ENCODE data around the gene OPTN. TPM values are rescaled to one million over a fixed set of nuclear protein-coding genes. Genes with fewer than 3 reads are reported as not detected.
"Not testable (repeated sequence)": the region's sequence is repeated elsewhere in the genome, so short reads cannot be mapped to it uniquely, and the experiment has no call there.

The OPTN gene
- polyA plus RNA-seq, 3 donors, result 1.4 to 3.7 (median 2.6) TPM

DNA sequence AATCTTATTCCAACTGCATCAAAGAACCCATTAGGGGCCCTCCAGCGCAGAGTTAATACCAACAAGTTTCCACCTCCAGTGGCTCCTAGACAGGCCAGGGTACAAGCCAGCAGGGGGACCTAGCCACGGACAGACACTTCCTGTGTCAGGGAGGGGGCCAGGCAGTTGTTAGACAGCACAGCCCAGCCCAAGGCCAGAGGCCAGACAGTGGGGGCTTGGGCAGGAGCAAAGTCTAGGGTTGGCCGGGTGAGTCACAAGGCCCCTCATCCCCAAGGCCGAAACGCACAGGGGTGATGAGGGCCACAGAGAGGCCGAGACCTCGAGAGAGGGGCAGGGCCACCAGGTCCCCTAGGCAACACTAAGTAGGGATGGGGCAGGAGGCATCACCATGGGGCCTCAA, 19.3 kb upstream of the OPTN start:
- H3K4me3 Mint-ChIP-seq, result no peak overlapping the region
- DNase-seq, result no peak
- Histone ChIP-seq H3K4me3 (replicated peaks in 1 of 3; ENCODE audit: low read depth in 2 of 3, low read length in 3 of 3) (no peak overlapping the region), H3K9me3 (replicated peaks in 1 of 2; ENCODE audit: control insufficient read depth in 1 of 2, insufficient read depth in 1 of 2, low read length in 2 of 2) (peaks cover 47 to 59% of the 10 kb centered on the region in 2 donors), H3K79me2 (ENCODE audit: insufficient read depth, low read length) (no peaks in the 10 kb centered on the region), H3K4me1 (ENCODE audit: control insufficient read depth in 1 of 2, insufficient read depth in 2 of 2, low read length in 2 of 2) (no peaks in the 10 kb centered on the region), H3K36me3 (replicated peaks in 1 of 2; ENCODE audit: control insufficient read depth in 1 of 2, insufficient read depth in 2 of 2, low read length in 2 of 2) (no peaks in the 10 kb centered on the region), H3K27ac (ENCODE audit: low read depth in 1 of 2, low read length in 2 of 2) (no peak overlapping the region), H3K9ac (ENCODE audit: insufficient read depth, low read length, poor library complexity, severe bottlenecking) (no peak overlapping the region), H4K20me1 (ENCODE audit: insufficient read depth, low read length) (no peaks in the 10 kb centered on the region), H3K27me3 (ENCODE audit: control insufficient read depth in 2 of 2, insufficient read depth in 2 of 2, low read length in 2 of 2) (peaks cover 0 to 1% of the 10 kb centered on the region in 2 donors), H2AFZ (ENCODE audit: insufficient read depth, low read depth, low read length, poor library complexity, severe bottlenecking) (no peak overlapping the region), H3K4me2 (replicated peaks; ENCODE audit: extremely low read depth, low read length, poor library complexity, severe bottlenecking) (no peak overlapping the region)
- H3K4me1 Mint-ChIP-seq, result no peaks in the 10 kb centered on the region
- TF ChIP-seq, protein P1, sequence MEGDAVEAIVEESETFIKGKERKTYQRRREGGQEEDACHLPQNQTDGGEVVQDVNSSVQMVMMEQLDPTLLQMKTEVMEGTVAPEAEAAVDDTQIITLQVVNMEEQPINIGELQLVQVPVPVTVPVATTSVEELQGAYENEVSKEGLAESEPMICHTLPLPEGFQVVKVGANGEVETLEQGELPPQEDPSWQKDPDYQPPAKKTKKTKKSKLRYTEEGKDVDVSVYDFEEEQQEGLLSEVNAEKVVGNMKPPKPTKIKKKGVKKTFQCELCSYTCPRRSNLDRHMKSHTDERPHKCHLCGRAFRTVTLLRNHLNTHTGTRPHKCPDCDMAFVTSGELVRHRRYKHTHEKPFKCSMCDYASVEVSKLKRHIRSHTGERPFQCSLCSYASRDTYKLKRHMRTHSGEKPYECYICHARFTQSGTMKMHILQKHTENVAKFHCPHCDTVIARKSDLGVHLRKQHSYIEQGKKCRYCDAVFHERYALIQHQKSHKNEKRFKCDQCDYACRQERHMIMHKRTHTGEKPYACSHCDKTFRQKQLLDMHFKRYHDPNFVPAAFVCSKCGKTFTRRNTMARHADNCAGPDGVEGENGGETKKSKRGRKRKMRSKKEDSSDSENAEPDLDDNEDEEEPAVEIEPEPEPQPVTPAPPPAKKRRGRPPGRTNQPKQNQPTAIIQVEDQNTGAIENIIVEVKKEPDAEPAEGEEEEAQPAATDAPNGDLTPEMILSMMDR (IDR thresholded peaks at IDR 0.05), result no peak
- intact Hi-C loops (cut with micrococcal nuclease), result no loop called here
- H3K27me3 Mint-ChIP-seq (ENCODE audit: low read depth in 3 of 3), result peaks cover 2 to 3% (median 3%) of the 10 kb centered on the region in 3 donors
- H3K27ac Mint-ChIP-seq, result no peak overlapping the region
- peaks cover 33 to 72% (median 61%) of the 10 kb centered on the region in 7 donors for H3K9me3 Mint-ChIP-seq
- no peaks in the 10 kb centered on the region for H3K36me3 Mint-ChIP-seq
- WGBS (ENCODE audit: insufficient coverage), result 93% methylated on average over 5 of the region's 7 CpGs

DNA sequence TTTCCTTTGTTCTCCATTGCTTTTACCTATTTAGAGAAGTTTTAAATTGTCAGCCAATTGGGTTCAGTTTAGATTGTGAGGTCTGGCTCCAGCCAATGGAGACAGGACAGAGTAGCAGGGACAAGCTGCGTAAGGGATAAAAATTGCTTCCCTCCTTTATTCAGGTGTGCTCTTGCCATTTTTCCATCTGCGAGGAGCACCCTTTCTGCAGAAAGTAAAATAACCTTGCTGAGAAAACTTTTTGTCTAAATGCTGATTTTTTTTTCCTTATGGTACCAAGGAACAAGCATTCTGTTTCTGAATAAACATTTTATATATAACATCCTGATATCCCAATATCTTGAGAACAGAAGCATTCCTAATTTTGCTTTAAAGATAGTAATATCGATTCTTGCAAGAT, 16.3 kb upstream of the OPTN start:
- H3K36me3 Mint-ChIP-seq; H3K4me3 Mint-ChIP-seq; H3K79me2 ChIP-seq (ENCODE audit: insufficient read depth, low read length); H3K4me3 ChIP-seq (replicated peaks in 1 of 3; ENCODE audit: low read depth in 2 of 3, low read length in 3 of 3); H2AFZ ChIP-seq (ENCODE audit: insufficient read depth, low read depth, low read length, poor library complexity, severe bottlenecking); H3K9ac ChIP-seq (ENCODE audit: insufficient read depth, low read length, poor library complexity, severe bottlenecking); H3K4me2 ChIP-seq (replicated peaks; ENCODE audit: extremely low read depth, low read length, poor library complexity, severe bottlenecking); H3K4me1 Mint-ChIP-seq; H3K27ac ChIP-seq (ENCODE audit: low read depth in 1 of 2, low read length in 2 of 2); intact Hi-C loops (cut with micrococcal nuclease); H4K20me1 ChIP-seq (ENCODE audit: insufficient read depth, low read length); H3K4me1 ChIP-seq (ENCODE audit: control insufficient read depth in 1 of 2, insufficient read depth in 2 of 2, low read length in 2 of 2); H3K27ac Mint-ChIP-seq; H3K27me3 Mint-ChIP-seq (ENCODE audit: low read depth in 3 of 3); H3K27me3 ChIP-seq (ENCODE audit: control insufficient read depth in 2 of 2, insufficient read depth in 2 of 2, low read length in 2 of 2); H3K36me3 ChIP-seq (replicated peaks in 1 of 2; ENCODE audit: control insufficient read depth in 1 of 2, insufficient read depth in 2 of 2, low read length in 2 of 2); DNase-seq: not testable (repeated sequence)
- H3K9me3 ChIP-seq (replicated peaks in 1 of 2; ENCODE audit: control insufficient read depth in 1 of 2, insufficient read depth in 1 of 2, low read length in 2 of 2), result peaks cover 47 to 66% of the 10 kb centered on the region in 2 donors
- no CpG with 5 or more reads among the region's 3 CpGs for WGBS (ENCODE audit: insufficient coverage)
- H3K9me3 Mint-ChIP-seq, result peaks cover 36 to 77% (median 66%) of the 10 kb centered on the region in 7 donors
